ENCODE measurements around the gene ST3GAL6.

GRCh38 chr3:98780343-98780742 lies 17.2 kb downstream of the ST3GAL6 start:
- TF ChIP-seq CTCF (IDR thresholded peaks at IDR 0.05; ENCODE audit: low read length) = no peak
- no peak for TF ChIP-seq EZH2 (IDR thresholded peaks at IDR 0.05; ENCODE audit: borderline replicate concordance, low read length)
